HG02938 (cell line): ENCODE results near the gene NDUFA6.
"Not testable (repeated sequence)": the region's sequence is repeated elsewhere in the genome, so short reads cannot be mapped to it uniquely, and the experiment has no call there.

Source experiments
- ATAC-seq: cut with Tn5 transposase; IDR thresholded peaks from one replicate; pipeline ENCODE4 v1.9.1; 2021; ENCODE audit warnings: mild to moderate bottlenecking, moderate library complexity; ENCODE audit not compliant: unreplicated experiment

NDUFA6 gene

GRCh38 chr22:42114721-42115120 is 24.1 kb upstream of the NDUFA6 start:
- ATAC-seq = no peak

GRCh38 chr22:42112793-42113192 is 22.2 kb upstream of the NDUFA6 start:
- ATAC-seq = not testable (repeated sequence)

- ATAC-seq = no peak
These were observed 21.2 kb upstream of the NDUFA6 start for GRCh38 chr22:42111798-42112197.

GRCh38 chr22:42108848-42109247 is 18.3 kb upstream of the NDUFA6 start:
- no peak for ATAC-seq

- ATAC-seq = not testable (repeated sequence)
These were observed 13.8 kb upstream of the NDUFA6 start for GRCh38 chr22:42104332-42104860.

GRCh38 chr22:42101199-42101598 is 10.6 kb upstream of the NDUFA6 start:
- no peak for ATAC-seq

GRCh38 chr22:42091455-42091782 is 847 bp upstream of the NDUFA6 start:
- ATAC-seq = no peak

- no peak for ATAC-seq
These were observed 4.5 kb downstream of the NDUFA6 start for GRCh38 chr22:42086051-42086450.

- no peak for ATAC-seq
These were observed 5.7 kb downstream of the NDUFA6 start for GRCh38 chr22:42084874-42085273.

- no peak for ATAC-seq
These were observed 7.5 kb downstream of the NDUFA6 start for GRCh38 chr22:42083119-42083518.

- no peak for ATAC-seq
These were observed 10.3 kb downstream of the NDUFA6 start for GRCh38 chr22:42080287-42080686.

GRCh38 chr22:42079319-42080251 is 11.0 kb downstream of the NDUFA6 start, which contains the start of gene SMDT1:
Gene SMDT1 (plus strand): TSS chr22:42079700. CDS start chr22:42079769, 69 bp downstream.
- peak; percentile 80 for ATAC-seq

GRCh38 chr22:42078469-42079318 is 11.9 kb downstream of the NDUFA6 start:
- ATAC-seq = peak; percentile 2

- no peak for ATAC-seq
These were observed 13.0 kb downstream of the NDUFA6 start for GRCh38 chr22:42077486-42078125.

GRCh38 chr22:42076764-42077485 is 13.6 kb downstream of the NDUFA6 start:
- no peak for ATAC-seq

GRCh38 chr22:42074846-42075676 is 15.5 kb downstream of the NDUFA6 start:
- ATAC-seq = no peak

- no peak for ATAC-seq
These were observed 16.3 kb downstream of the NDUFA6 start, which contains the start of gene PHETA2 for GRCh38 chr22:42074132-42074811. Gene PHETA2 (plus strand): TSS chr22:42074248. CDS start chr22:42077294, 3,046 bp downstream.

GRCh38 chr22:42073621-42074041 is 16.9 kb downstream of the NDUFA6 start:
- ATAC-seq = no peak
